HepG2 (cell line): ENCODE data around the gene SSNA1. TPM values are rescaled to one million over a fixed set of nuclear protein-coding genes. Genes with fewer than 3 reads are reported as not detected.
A peak's percentile ranks its signal among the peaks of the same experiment; 100 is the strongest.

Experiments
- AGO1 ChIP-seq: fragments of 200-400 bp; formaldehyde crosslinking; IDR thresholded peaks from 2 replicates; pipeline ENCODE4 v1.6.1; 2017; ENCODE audit warnings: mild to moderate bottlenecking, low read depth, low read length, moderate library complexity; ENCODE audit not compliant: poor library complexity, severe bottlenecking
- ARHGAP35 ChIP-seq: sonication (generic); formaldehyde crosslinking; IDR thresholded peaks from 2 replicates; pipeline ENCODE4 v1.9.0; 2022; ENCODE audit warnings: mild to moderate bottlenecking, inconsistent platforms, moderate library complexity, missing genetic modification reagents, borderline replicate concordance
- CHD4 ChIP-seq: fragments of 200-600 bp; sonication (generic); IDR thresholded peaks from 2 replicates; pipeline ENCODE4 v1.7.0; 2017; ENCODE audit warnings: mild to moderate bottlenecking, low read length, borderline replicate concordance
- FOXJ3 ChIP-seq: sonication (generic); formaldehyde crosslinking; IDR thresholded peaks from 2 replicates; pipeline ENCODE4 v1.4.0; 2020; ENCODE audit warnings: missing genetic modification reagents, mild to moderate bottlenecking, borderline replicate concordance
- HOMEZ ChIP-seq: IDR thresholded peaks from 2 replicates; pipeline ENCODE4 v1.6.1; 2016; ENCODE audit warnings: low read depth
- JUN ChIP-seq: sonication (generic); formaldehyde crosslinking; IDR thresholded peaks from 2 replicates; pipeline ENCODE4 v1.4.0; 2020; ENCODE audit warnings: mild to moderate bottlenecking, missing genetic modification reagents
- MXD4 ChIP-seq: IDR thresholded peaks from 2 replicates; pipeline ENCODE4 v1.6.1; 2016; ENCODE audit warnings: mild to moderate bottlenecking, missing biosample characterization, missing genetic modification reagents
- POLR2A ChIP-seq, 2 experiments: IDR thresholded peaks; 2 replicates each; pipeline ENCODE4 v1.6.1; 2011; ENCODE audit warnings: low read depth in 2 of 2, low read length in 2 of 2, mild to moderate bottlenecking in 1 of 2, moderate library complexity in 1 of 2; ENCODE audit not compliant: insufficient read depth in 1 of 2
- SAFB2 ChIP-seq: sonication (generic); formaldehyde crosslinking; IDR thresholded peaks from 2 replicates; pipeline ENCODE4 v1.5.1; 2020; ENCODE audit warnings: missing genetic modification reagents, low read depth, mild to moderate bottlenecking, borderline replicate concordance
- USF2 ChIP-seq, 2 experiments: sonication (generic) in 1 of 2; formaldehyde crosslinking in 1 of 2; IDR thresholded peaks; 2 replicates each; pipeline versions ENCODE4 v1.5.1 to v1.6.1; 2011 to 2020; ENCODE audit warnings: borderline replicate concordance in 1 of 2, low read depth in 1 of 2, low read length in 1 of 2, mild to moderate bottlenecking in 1 of 2, missing genetic modification reagents in 1 of 2, moderate library complexity in 1 of 2
- ZBTB7A ChIP-seq: sonication (generic); formaldehyde crosslinking; IDR thresholded peaks from 2 replicates; pipeline ENCODE4 v1.8.0; 2022; ENCODE audit warnings: mild to moderate bottlenecking, missing genetic modification reagents
- ZMAT5 ChIP-seq: sonication (generic); formaldehyde crosslinking; IDR thresholded peaks from 2 replicates; pipeline ENCODE4 v1.5.0; 2020; ENCODE audit warnings: mild to moderate bottlenecking, low read depth, missing genetic modification reagents, borderline replicate concordance
- ZNF232 ChIP-seq: sonication (generic); formaldehyde crosslinking; IDR thresholded peaks from 2 replicates; pipeline ENCODE4 v1.4.0; 2020; ENCODE audit warnings: missing genetic modification reagents, borderline replicate concordance
- ZNF234 ChIP-seq: sonication (generic); formaldehyde crosslinking; conservative IDR thresholded peaks from 2 replicates; pipeline ENCODE4 v1.5.1; 2020; ENCODE audit warnings: mild to moderate bottlenecking, missing genetic modification reagents
- ZNF331 ChIP-seq: sonication (generic); formaldehyde crosslinking; IDR thresholded peaks from 2 replicates; pipeline ENCODE4 v1.4.0; 2020; ENCODE audit warnings: missing genetic modification reagents
- ZNF350 ChIP-seq: sonication (generic); formaldehyde crosslinking; IDR thresholded peaks from 2 replicates; pipeline ENCODE4 v1.4.0; 2020; ENCODE audit warnings: mild to moderate bottlenecking, low read depth, missing genetic modification reagents, borderline replicate concordance
- ZNF616 ChIP-seq: sonication (generic); formaldehyde crosslinking; IDR thresholded peaks from 2 replicates; pipeline ENCODE4 v1.5.0; 2020; ENCODE audit warnings: low read depth, mild to moderate bottlenecking, missing genetic modification reagents
- ZNF713 ChIP-seq: sonication (generic); formaldehyde crosslinking; IDR thresholded peaks from 2 replicates; pipeline ENCODE4 v1.4.0; 2020; ENCODE audit warnings: mild to moderate bottlenecking, missing genetic modification reagents
- ZNF792 ChIP-seq: IDR thresholded peaks from 2 replicates; pipeline ENCODE4 v1.6.1; 2016
- ZNF83 ChIP-seq: sonication (generic); formaldehyde crosslinking; IDR thresholded peaks from 2 replicates; pipeline ENCODE4 v1.4.0; 2020; ENCODE audit warnings: missing genetic modification reagents, mild to moderate bottlenecking, borderline replicate concordance
- polyA plus RNA-seq, 8 experiments: library from polyadenylated mRNA; depleted of rRNA in 3 of 8; stranded (reverse) in 7 of 8; unstranded in 1 of 8; fragments of >200 nt; fragmentation: Illumina TruSeq in 4 of 8; extraction: Trizol in 4 of 8; gene quantifications; 2 replicates each; pipeline versions ENCODE4 v1.2.1 to v1.2.3, GENCODE V29; 2011 to 2016; ENCODE audit warnings: low read depth in 4 of 8, missing spikeins in 1 of 8, mixed read lengths in 1 of 8; ENCODE audit not compliant: insufficient read depth in 1 of 8
- total RNA-seq, 5 experiments: library from RNA; depleted of rRNA; stranded (reverse); fragments of >200 nt; fragmentation: Illumina TruSeq; extraction: Trizol; gene quantifications; 2 replicates each; pipeline ENCODE4 v1.2.3, GENCODE V29; 2016; ENCODE audit warnings: low read depth in 1 of 5
- TF ChIP-seq, protein P1 (sequence below): sonication (generic); formaldehyde crosslinking; IDR thresholded peaks from 2 replicates; pipeline ENCODE4 v1.5.0; 2020; ENCODE audit warnings: missing genetic modification reagents
- TF ChIP-seq, protein P2 (sequence below): sonication (generic); formaldehyde crosslinking; conservative IDR thresholded peaks from 2 replicates; pipeline ENCODE4 v1.4.0; 2020; ENCODE audit warnings: missing genetic modification reagents

The SSNA1 gene
- total and polyA plus RNA-seq, 2 of the 13 experiments (the other 11 are each of a cell fraction or from before 2014, with no cell fraction given): 35.9 to 49.4 TPM

DNA sequence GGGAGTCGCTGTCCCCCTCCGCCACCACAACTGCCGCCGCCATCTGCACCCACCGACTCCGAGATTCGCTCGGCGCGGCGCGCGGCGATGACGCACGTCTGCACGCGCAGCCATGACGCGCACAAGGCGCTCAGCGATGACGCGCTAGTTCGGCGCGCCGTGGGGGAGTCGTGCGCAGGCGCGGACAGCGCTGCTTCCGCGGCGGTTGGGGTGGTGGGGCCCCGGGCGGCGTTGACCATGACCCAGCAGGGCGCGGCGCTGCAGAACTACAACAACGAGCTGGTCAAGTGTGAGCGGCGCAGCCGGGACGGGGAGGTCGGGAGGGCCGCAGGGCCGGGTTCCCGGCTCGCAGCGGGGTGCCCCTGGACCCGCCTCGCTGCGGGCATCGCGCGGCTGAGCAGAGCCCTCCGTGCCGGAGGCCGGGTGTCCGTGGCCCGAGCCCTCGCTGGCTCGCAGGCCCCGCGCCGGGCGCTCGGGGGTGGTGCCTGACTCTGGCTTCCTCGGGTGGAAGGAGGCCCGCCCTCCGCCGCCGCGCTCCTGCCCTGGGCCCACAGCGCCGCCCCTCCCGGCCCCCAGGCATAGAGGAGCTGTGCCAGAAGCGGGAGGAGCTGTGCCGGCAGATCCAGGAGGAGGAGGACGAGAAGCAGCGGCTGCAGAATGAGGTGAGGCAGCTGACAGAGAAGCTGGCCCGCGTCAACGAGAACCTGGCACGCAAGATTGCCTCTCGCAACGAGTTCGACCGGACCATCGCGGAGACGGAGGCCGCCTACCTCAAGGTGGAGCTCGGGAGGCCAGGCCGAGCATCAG is at the start of gene SSNA1, which contains the start of gene ANAPC2 (continued):
- TF ChIP-seq POLR2A (IDR thresholded peaks at IDR 0.05; ENCODE audit: insufficient read depth in 1 of 2, low read depth in 2 of 2, low read length in 2 of 2) (peak in 1 of 2 experiments; percentile 41; a peak in 1 of 4 replicates), ZNF232 (CRISPR knock-in tag) (no peak; the same call in 1 of the 2 replicates), AGO1 (peak; percentile 29), ZNF616 (CRISPR knock-in tag) (no peak), HOMEZ (CRISPR knock-in tag) (peak; percentile 23; the same call in 1 of the 2 replicates), USF2 (IDR thresholded peaks at IDR 0.05; ENCODE audit: low read depth, low read length) (no peak), USF2 (CRISPR knock-in tag; IDR thresholded peaks at IDR 0.05; ENCODE audit: borderline replicate concordance) (no peak; the same call in 1 of the 2 replicates), ZNF713 (CRISPR knock-in tag) (no peak), ZBTB7A (CRISPR knock-in tag) (peak; percentile 78; the same call in 1 of the 2 replicates), CHD4 (no peak), ARHGAP35 (CRISPR knock-in tag) (0 out of 2 replicates have a peak, but pooled peaks have one; percentile 59), SAFB2 (CRISPR knock-in tag) (no peak; the same call in 1 of the 2 replicates), JUN (CRISPR knock-in tag) (peak; percentile 71; the same call in 1 of the 2 replicates), ZNF234 (CRISPR knock-in tag) (no peak; the same call in 1 of the 2 replicates), ZNF350 (no peak; the same call in 1 of the 2 replicates), MXD4 (CRISPR knock-in tag) (peak; percentile 87), FOXJ3 (CRISPR knock-in tag) (no peak), ZNF331 (CRISPR knock-in tag) (peak; percentile 91), ZNF792 (CRISPR knock-in tag) (peak; percentile 48; the same call in 1 of the 2 replicates), ZMAT5 (CRISPR knock-in tag) (no peak), ZNF83 (CRISPR knock-in tag) (peak; percentile 63; the same call in 1 of the 2 replicates)
- TF ChIP-seq, protein P1, sequence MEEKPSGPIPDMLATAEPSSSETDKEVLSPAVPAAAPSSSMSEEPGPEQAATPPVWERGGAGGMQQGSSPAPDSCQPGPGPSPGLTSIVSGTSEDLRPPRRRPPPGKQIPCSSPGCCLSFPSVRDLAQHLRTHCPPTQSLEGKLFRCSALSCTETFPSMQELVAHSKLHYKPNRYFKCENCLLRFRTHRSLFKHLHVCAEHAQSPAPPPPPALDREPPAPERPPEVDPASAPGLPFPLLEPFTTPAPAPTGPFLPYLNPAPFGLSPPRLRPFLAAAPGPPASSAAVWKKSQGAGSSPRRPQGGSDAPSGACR (CRISPR knock-in tag): peak; percentile 74; the same call in 1 of the 2 replicates
- TF ChIP-seq, protein P2, sequence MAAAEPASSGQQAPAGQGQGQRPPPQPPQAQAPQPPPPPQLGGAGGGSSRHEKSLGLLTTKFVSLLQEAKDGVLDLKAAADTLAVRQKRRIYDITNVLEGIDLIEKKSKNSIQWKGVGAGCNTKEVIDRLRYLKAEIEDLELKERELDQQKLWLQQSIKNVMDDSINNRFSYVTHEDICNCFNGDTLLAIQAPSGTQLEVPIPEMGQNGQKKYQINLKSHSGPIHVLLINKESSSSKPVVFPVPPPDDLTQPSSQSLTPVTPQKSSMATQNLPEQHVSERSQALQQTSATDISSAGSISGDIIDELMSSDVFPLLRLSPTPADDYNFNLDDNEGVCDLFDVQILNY: 0 out of 2 replicates have a peak, but pooled peaks have one; percentile 18
